Endothelial cell of umbilical vein (primary cell): ENCODE data around the gene MTG2. TPM values are rescaled to one million over a fixed set of nuclear protein-coding genes. Genes with fewer than 3 reads are reported as not detected.

Source experiments
- BruUV-seq: library from RNA; stranded (reverse); fragments of 400-500 nt; replicated peaks from 2 replicates; lab custom pipeline; 2021; lab: Mats Ljungman, UMichigan
- CTCF ChIA-PET: fragments of 300-600, 350-600 bp; sonication (Branson Sonifier 250); formaldehyde crosslinking; loops from one replicate; lab custom pipeline; 2021; ENCODE audit warnings: antibody characterized with exemption, inconsistent platforms; lab: Charles Lee
- POLR2A ChIA-PET: fragments of 300-600, 350-600 bp; sonication (Branson Sonifier 250); formaldehyde crosslinking; loops from one replicate; lab custom pipeline; 2021; ENCODE audit warnings: antibody characterized with exemption, inconsistent platforms; lab: Charles Lee
- DNase-seq: peaks from one replicate; pipeline ENCODE4 v3.0.0-alpha.2; 2011; ENCODE audit warnings: low read depth, low spot score
- FAIRE-seq: peaks from 2 replicates; lab custom pipeline; 2011; peaks lifted over from hg19 to GRCh38; lab: Jason Lieb, UNC
- H2AFZ ChIP-seq: 2 replicates; pipeline ENCODE4 v1.6.0; 2012; ENCODE audit warnings: low read depth, low read length, control low read depth, inconsistent platforms
- H3K27ac ChIP-seq: 2 replicates; pipeline ENCODE4 v1.5.1; 2011; ENCODE audit warnings: low read depth, mild to moderate bottlenecking, control low read depth, low read length, moderate library complexity; ENCODE audit not compliant: insufficient read depth
- H3K27me3 ChIP-seq, 2 experiments: 2 replicates each; pipeline versions ENCODE4 v1.6.0 to v1.6.1; 2011; ENCODE audit warnings: low read length in 2 of 2, mixed read lengths in 1 of 2; ENCODE audit not compliant: control insufficient read depth in 2 of 2, insufficient read depth in 2 of 2
- H3K36me3 ChIP-seq, 2 experiments: 2 replicates in 1 of 2; 3 replicates in 1 of 2; pipeline ENCODE4 v1.5.1; 2011; ENCODE audit warnings: low read length in 2 of 2, mild to moderate bottlenecking in 1 of 2, moderate library complexity in 1 of 2; ENCODE audit not compliant: control insufficient read depth in 2 of 2, insufficient read depth in 2 of 2; ENCODE audit errors: extremely low read depth in 1 of 2
- H3K4me1 ChIP-seq: 3 replicates; pipeline ENCODE4 v1.5.1; 2011; ENCODE audit warnings: mild to moderate bottlenecking, low read length; ENCODE audit not compliant: control insufficient read depth, insufficient read depth; ENCODE audit errors: extremely low read depth
- H3K4me2 ChIP-seq: 2 replicates; pipeline ENCODE4 v1.6.1; 2011; ENCODE audit warnings: low read length, control low read depth, mixed read lengths; ENCODE audit not compliant: insufficient read depth
- H3K4me3 ChIP-seq, 3 experiments: fragments of 200-600 bp in 1 of 3; sonication (generic), shearing (Covaris generic) in 1 of 3; replicated peaks in 1 of 3; 2 replicates each; pipeline ENCODE4 v1.5.1; 2011 to 2016; ENCODE audit warnings: control low read depth in 3 of 3, low read length in 3 of 3, mild to moderate bottlenecking in 2 of 3, inconsistent platforms in 1 of 3, low read depth in 1 of 3, moderate library complexity in 1 of 3; ENCODE audit not compliant: insufficient read depth in 1 of 3
- H3K79me2 ChIP-seq: 2 replicates; pipeline ENCODE4 v1.6.0; 2012; ENCODE audit warnings: low read length, inconsistent platforms; ENCODE audit not compliant: control insufficient read depth, insufficient read depth
- H3K9ac ChIP-seq: replicated peaks from 2 replicates; pipeline ENCODE3; 2011; ENCODE audit warnings: low read length, control low read depth; ENCODE audit not compliant: insufficient read depth; ENCODE audit errors: extremely low read depth
- H3K9me1 ChIP-seq: replicated peaks from 3 replicates; pipeline ENCODE4 v1.6.0; 2011; ENCODE audit warnings: mild to moderate bottlenecking, low read length; ENCODE audit not compliant: control insufficient read depth, insufficient read depth; ENCODE audit errors: extremely low read depth
- H3K9me3 ChIP-seq: replicated peaks from 2 replicates; pipeline ENCODE4 v1.5.1; 2012; ENCODE audit warnings: low read length, inconsistent platforms; ENCODE audit not compliant: control insufficient read depth, insufficient read depth
- H4K20me1 ChIP-seq: replicated peaks from 2 replicates; pipeline ENCODE3; 2011; ENCODE audit warnings: mild to moderate bottlenecking, low read length; ENCODE audit not compliant: control insufficient read depth, insufficient read depth; ENCODE audit errors: extremely low read depth
- GATA2 ChIP-seq: IDR thresholded peaks from 2 replicates; pipeline ENCODE4 v1.7.0; 2011; ENCODE audit warnings: low read depth, mild to moderate bottlenecking, moderate library complexity, mixed read lengths, low read length; ENCODE audit not compliant: insufficient read length, insufficient read depth
- JUN ChIP-seq: IDR thresholded peaks from 2 replicates; pipeline ENCODE4 v1.6.1; 2011; ENCODE audit warnings: borderline replicate concordance, low read depth; ENCODE audit not compliant: insufficient read length, insufficient read depth
- POLR2A ChIP-seq: IDR thresholded peaks from 2 replicates; pipeline ENCODE4 v1.6.1; 2012; ENCODE audit warnings: low read depth, mild to moderate bottlenecking, control low read depth, low read length
- POLR2AphosphoS5 ChIP-seq: IDR thresholded peaks from 2 replicates; pipeline ENCODE4 v1.6.1; 2012; ENCODE audit warnings: low read depth, mild to moderate bottlenecking, control low read depth, low read length, moderate library complexity; ENCODE audit not compliant: insufficient read depth
- dilution Hi-C: fragments of 300-500 bp; cut with MboI; formaldehyde crosslinking; loops from one replicate; pipeline ENCODE4 v1.15.0; 2019; ENCODE audit warnings: low sequenced_read_pairs; ENCODE audit not compliant: extremely low pct_ligation_motif_present
- intact Hi-C: fragments of 100-400 bp; cut with micrococcal nuclease; formaldehyde crosslinking; loops from one replicate; pipeline ENCODE4 v1.10.0; 2022
- polyA plus RNA-seq, 4 experiments: library from polyadenylated mRNA; depleted of rRNA in 3 of 4; stranded (reverse) in 3 of 4; unstranded in 1 of 4; fragments of >200 nt; gene quantifications; 2 replicates each; pipeline versions ENCODE4 v1.2.1 to v1.2.3, GENCODE V29; 2011 to 2012; ENCODE audit warnings: missing spikeins in 1 of 4
- total RNA-seq: library from RNA; stranded (reverse); gene quantifications from 2 replicates; pipeline ENCODE4 v1.2.3, GENCODE V29; 2021
- TF ChIP-seq, protein P1 (sequence below): IDR thresholded peaks from 2 replicates; pipeline ENCODE4 v1.6.1; 2011; ENCODE audit not compliant: insufficient read depth, insufficient read length

Gene MTG2
- total and polyA plus RNA-seq, 2 donors (not counting 3 experiments of a cell fraction or from before 2014, with no cell fraction given): 19.9 to 31.6 TPM

DNA sequence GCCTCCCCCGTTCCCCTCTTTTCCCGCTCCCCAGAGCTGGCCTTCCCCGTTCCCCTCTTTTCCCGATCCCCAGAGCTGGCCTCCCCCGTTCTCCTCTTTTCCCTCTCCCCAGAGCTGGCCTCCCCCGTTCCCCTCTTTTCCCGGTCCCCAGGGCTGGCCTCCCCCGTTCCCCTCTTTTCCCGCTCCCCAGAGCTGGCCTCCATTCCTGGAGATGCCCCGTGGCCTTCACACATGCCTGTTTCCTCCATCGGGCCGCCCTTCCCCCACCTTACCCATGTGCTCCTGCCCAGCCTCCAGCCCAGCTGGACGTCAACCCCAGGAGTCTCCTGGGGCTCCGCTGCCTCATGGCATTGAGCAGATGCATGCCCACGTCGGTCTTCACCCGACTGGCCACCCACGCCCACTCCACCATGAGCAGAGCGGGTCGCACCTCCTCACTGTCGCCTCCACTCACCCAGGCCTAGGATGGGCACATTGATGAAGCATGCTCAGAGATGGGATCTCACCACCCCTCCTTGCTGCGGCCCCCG, 30.9 kb upstream of the MTG2 start:
- ChIA-PET CTCF (no interaction called here), POLR2A (no interaction called here)
- Histone ChIP-seq H3K9me1 (no peaks in the 10 kb centered on the region), H2AFZ (no peak overlapping the region), H3K4me2 (no peak overlapping the region), H3K36me3 (peaks cover 0 to 8% of the 10 kb centered on the region in 2 experiments), H4K20me1 (no peaks in the 10 kb centered on the region), H3K9ac (no peak overlapping the region), H3K79me2 (peaks cover 83% of the 10 kb centered on the region), H3K4me3 (no peak overlapping the region), H3K4me1 (no peaks in the 10 kb centered on the region), H3K9me3 (no peaks in the 10 kb centered on the region), H3K27me3 (no peaks in the 10 kb centered on the region), H3K27ac (no peak overlapping the region)
- no TSS peak for BruUV-seq
- no peak for TF ChIP-seq POLR2AphosphoS5
- no peak for DNase-seq
- no peak for FAIRE-seq
- dilution Hi-C loops (no loop called here), intact Hi-C loops (no loop called here)

DNA sequence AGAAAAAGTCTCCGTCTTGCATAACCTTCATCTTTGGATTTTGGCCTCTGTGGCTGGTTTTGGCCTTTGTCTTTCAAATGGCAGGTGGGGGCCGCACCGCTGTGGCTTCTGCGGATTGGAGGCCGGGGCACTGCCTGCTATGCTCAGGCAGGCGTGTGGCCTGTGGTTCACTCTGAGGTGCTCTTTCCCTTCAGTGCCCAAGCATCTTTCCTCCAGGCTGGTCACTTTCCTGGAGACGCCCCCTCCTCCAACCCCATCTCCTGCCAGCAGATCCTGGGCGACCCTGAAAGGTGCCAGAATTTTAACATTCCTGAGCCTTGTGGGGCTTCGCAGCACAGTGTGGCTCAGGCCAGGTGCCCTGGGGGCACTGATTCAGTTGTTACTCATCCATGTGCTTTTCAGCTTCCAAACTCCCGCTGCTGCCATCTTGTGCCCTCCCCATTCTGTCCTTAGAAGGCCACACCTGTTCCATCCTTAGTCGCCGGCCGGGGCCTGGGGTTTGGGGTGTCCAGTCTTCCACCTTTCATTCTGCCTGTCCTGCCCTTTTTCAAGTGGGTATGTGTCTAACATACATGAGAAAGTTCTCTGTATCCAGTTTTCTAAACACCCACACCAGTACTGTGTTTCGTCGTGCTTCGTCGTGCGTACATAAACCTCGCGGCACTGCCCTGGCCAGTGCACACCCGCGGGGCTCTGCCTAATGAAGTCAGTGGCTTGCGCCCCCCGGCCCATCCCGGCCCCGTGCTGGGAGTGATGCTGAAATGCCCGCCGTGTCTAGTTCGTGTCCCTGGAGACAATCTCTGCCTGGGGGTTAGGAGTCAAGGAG, 27.2 kb upstream of the MTG2 start:
- Histone ChIP-seq H3K4me3 (no peak overlapping the region), H2AFZ (no peak overlapping the region), H3K9me1 (no peaks in the 10 kb centered on the region), H3K9ac (no peak overlapping the region), H4K20me1 (peaks cover 2% of the 10 kb centered on the region), H3K36me3 (peaks cover 2 to 14% of the 10 kb centered on the region in 2 experiments), H3K9me3 (no peaks in the 10 kb centered on the region), H3K79me2 (peaks cover 70% of the 10 kb centered on the region), H3K27me3 (no peaks in the 10 kb centered on the region), H3K4me2 (no peak overlapping the region), H3K4me1 (no peaks in the 10 kb centered on the region), H3K27ac (no peak overlapping the region)
- TF ChIP-seq GATA2 (no peak), JUN (no peak), POLR2A (no peak)
- TF ChIP-seq, protein P1, sequence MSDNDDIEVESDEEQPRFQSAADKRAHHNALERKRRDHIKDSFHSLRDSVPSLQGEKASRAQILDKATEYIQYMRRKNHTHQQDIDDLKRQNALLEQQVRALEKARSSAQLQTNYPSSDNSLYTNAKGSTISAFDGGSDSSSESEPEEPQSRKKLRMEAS: no peak
- FAIRE-seq: no peak
- dilution Hi-C loops (no loop called here), intact Hi-C loops (no loop called here)
- no TSS peak for BruUV-seq
- CTCF ChIA-PET: interaction anchor here (1.1 to 1.2 kb wide), 2 partner anchors 11 to 144 kb away, joined by 6 to 21 read pairs; no protein-coding TSS in a partner anchor
- DNase-seq: no peak
- POLR2A ChIA-PET: no interaction called here
